MG63 (cell line): ENCODE measurements around the gene CCDC9B. TPM values are rescaled to one million over a fixed set of nuclear protein-coding genes. Genes with fewer than 3 reads are reported as not detected.

Source experiments
- DNase-seq: peaks from one replicate; pipeline ENCODE4 v3.0.0-alpha.2; 2020
- H3K27me3 ChIP-seq: fragments of 250-450 bp; sonication (Bioruptor Pico); 2 replicates; pipeline ENCODE4 v1.5.1; 2020; ENCODE audit warnings: mild to moderate bottlenecking, moderate library complexity
- H3K36me3 ChIP-seq: fragments of 250-450 bp; sonication (Bioruptor Pico); 2 replicates; pipeline ENCODE4 v1.5.1; 2020; ENCODE audit warnings: mild to moderate bottlenecking, moderate library complexity
- H3K4me3 ChIP-seq: fragments of 250-450 bp; sonication (Bioruptor Pico); 2 replicates; pipeline ENCODE4 v1.5.1; 2020; ENCODE audit warnings: mild to moderate bottlenecking, moderate library complexity
- H3K9me3 ChIP-seq: fragments of 250-450 bp; sonication (Bioruptor Pico); 2 replicates; pipeline ENCODE4 v1.5.1; 2020; ENCODE audit warnings: mild to moderate bottlenecking, moderate library complexity
- total RNA-seq: library from RNA; depleted of rRNA; stranded (reverse); fragments of >200 nt; shearing (Covaris generic); gene quantifications from 2 replicates; pipeline ENCODE4 v1.2.3, GENCODE V29; 2014; ENCODE audit warnings: low replicate concordance

CCDC9B gene
- total RNA-seq, 1 experiment from 2014 or later: 8.2 TPM

DNA sequence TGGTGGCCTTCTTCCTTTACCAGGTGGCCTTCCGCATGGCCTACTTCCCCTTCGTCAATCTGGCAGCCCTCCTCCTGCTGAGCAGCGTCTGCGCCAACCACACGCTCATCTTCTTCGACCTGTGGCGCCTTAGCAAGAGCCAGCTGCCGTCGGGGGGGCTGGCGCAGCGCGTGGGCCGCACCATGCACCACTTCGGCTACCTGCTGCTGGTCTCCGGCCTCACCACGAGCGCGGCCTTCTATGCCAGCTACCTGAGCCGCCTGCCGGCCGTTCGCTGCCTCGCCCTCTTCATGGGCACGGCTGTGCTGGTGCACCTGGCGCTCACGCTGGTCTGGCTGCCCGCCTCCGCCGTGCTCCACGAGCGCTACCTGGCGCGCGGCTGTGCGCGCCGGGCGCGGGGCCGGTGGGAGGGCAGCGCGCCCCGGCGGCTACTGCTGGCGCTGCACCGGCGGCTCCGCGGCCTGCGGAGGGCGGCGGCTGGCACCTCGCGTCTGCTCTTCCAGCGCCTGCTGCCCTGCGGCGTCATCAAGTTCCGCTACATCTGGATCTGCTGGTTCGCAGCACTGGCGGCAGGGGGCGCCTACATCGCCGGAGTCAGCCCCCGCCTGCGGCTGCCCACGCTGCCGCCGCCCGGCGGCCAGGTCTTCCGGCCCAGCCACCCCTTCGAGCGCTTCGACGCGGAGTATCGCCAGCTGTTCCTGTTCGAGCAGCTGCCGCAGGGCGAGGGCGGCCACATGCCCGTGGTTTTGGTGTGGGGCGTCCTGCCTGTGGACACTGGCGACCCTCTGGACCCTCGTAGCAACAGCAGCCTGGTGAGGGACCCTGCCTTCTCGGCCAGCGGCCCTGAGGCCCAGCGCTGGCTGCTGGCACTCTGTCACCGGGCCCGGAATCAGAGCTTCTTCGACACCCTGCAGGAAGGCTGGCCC lies 27.2 kb upstream of the CCDC9B start:
- Histone ChIP-seq H3K9me3 (no peaks in the 10 kb centered on the region), H3K36me3 (no peaks in the 10 kb centered on the region), H3K27me3 (no peaks in the 10 kb centered on the region), H3K4me3 (no peak overlapping the region)
- DNase-seq: peak; percentile 75

DNA sequence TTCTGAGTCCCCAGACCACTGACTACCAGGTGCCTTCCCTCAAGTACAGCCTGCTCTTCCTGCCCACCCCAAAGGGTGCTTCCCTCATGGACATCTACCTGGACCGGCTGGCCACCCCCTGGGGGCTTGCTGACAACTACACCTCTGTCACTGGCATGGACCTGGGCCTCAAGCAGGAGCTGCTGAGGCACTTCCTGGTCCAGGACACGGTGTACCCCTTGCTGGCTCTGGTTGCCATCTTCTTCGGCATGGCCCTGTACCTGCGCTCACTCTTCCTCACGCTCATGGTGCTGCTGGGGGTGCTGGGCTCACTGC lies 26.6 kb upstream of the CCDC9B start:
- no peak for DNase-seq
- Histone ChIP-seq H3K27me3 (no peaks in the 10 kb centered on the region), H3K9me3 (no peaks in the 10 kb centered on the region), H3K36me3 (no peaks in the 10 kb centered on the region), H3K4me3 (no peak overlapping the region)

DNA sequence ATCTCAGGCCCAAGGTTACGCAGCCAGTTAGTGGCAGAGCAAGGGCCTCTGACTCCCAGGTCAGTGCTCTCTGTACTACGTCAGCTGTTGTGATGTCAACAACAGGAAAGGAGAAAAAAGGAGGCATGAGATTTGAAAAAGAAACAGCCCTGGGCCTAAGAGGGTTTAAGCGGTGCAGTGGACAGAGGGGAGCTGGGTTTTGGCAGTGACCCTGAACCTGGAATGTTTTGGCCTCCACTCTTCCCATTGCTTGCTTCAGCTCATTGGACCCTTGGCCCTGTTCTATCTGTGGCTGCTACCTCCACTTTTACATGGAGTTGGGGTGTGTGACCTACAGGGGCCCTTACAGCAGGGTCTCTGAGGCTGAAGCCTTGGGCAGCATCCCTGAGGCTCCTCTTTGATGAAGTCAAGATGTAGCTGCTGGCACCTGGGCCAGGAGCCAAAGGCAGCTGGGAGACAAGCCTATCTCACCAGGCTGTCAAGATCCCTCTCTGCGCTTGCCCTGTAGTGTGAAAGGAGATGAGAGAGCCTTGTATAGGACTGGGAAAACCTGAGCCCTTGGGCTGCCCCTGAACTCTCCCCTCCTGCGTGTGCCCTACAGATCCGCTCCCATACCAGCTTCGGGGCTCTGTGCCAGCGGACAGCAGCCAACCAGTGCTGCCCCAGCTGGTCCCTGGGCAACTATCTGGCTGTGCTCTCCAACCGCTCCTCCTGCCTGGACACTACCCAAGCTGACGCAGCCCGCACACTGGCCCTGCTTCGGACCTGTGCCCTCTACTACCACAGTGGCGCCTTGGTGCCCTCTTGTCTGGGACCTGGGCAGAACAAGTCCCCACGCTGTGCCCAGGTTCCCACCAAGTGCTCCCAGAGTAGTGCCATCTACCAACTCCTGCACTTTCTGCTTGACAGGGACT lies 26.0 kb upstream of the CCDC9B start:
- DNase-seq: peak; percentile 74
- Histone ChIP-seq H3K9me3 (no peaks in the 10 kb centered on the region), H3K36me3 (no peaks in the 10 kb centered on the region)

GRCh38 chr15:40365624-40366456 lies 25.1 kb upstream of the CCDC9B start:
- DNase-seq: no peak
- no peaks in the 10 kb centered on the region for H3K27me3 ChIP-seq
- H3K36me3 ChIP-seq: no peaks in the 10 kb centered on the region
- no peaks in the 10 kb centered on the region for H3K9me3 ChIP-seq
- H3K4me3 ChIP-seq: no peak overlapping the region

More for the DNA sequence above, 26.0 kb upstream of the CCDC9B start:
- Histone ChIP-seq H3K27me3 (no peaks in the 10 kb centered on the region), H3K4me3 (no peak overlapping the region)

DNA sequence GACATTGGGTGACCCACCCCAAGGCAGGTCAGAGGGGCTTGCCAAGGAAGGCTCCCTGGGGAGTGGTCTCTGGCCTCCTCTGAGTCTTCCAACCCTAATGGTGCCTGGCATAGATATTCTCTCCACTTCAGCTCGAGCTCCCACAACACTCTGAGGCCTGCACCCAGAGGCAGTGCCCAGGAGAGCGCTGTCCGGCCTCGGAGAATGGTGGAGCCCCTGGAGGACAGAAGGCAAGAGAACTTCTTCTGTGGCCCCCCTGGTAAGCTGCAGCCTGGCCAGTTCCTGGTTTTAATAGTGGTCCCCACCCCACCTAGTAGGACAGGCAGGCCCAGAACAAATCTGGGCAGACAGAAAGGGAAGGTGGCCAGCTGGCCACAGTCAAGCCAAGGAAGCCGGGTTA lies 24.3 kb upstream of the CCDC9B start:
- Histone ChIP-seq H3K9me3 (no peaks in the 10 kb centered on the region), H3K4me3 (no peak overlapping the region), H3K36me3 (no peaks in the 10 kb centered on the region), H3K27me3 (no peaks in the 10 kb centered on the region)
- DNase-seq: no peak

DNA sequence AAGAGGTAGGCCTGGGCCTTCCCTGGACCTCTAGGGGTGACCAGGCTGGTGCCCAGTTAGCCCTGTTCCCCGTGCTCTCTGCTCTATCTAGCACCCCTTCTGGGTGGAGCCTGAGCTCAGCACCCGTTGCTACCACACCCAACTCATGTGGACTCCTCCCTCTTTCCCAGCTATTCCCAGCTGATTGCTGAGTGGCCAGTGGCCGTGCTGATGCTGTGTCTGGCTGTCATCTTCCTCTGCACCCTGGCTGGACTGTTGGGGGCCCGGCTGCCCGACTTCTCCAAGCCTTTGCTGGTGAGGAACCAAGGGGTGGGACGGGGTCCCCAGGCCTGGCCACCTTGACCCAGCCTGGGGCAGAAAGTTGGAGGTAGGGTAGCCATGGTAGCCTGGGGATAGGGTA lies 23.5 kb upstream of the CCDC9B start:
- no peak for DNase-seq
- Histone ChIP-seq H3K36me3 (no peaks in the 10 kb centered on the region), H3K4me3 (no peak overlapping the region), H3K27me3 (no peaks in the 10 kb centered on the region), H3K9me3 (no peaks in the 10 kb centered on the region)

DNA sequence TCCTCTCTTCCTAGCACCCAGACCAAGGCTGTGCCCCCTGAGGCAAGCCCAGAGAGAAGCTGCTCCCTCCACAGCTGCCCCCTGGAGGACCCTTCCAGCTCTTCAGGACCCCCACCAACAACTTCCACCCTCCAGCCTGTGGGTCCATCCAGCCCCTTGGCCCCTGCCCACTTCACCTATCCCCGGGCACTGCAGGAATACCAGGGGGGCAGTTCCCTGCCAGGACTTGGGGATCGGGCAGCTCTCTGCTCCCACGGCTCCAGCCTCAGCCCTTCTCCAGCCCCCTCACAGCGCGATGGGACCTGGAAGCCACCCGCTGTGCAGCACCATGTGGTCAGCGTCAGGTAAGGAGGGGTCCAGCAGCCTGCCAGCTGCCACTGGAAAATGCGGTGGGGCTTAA lies 22.9 kb upstream of the CCDC9B start:
- Histone ChIP-seq H3K9me3 (no peaks in the 10 kb centered on the region), H3K4me3 (no peak overlapping the region), H3K36me3 (no peaks in the 10 kb centered on the region), H3K27me3 (no peaks in the 10 kb centered on the region)
- DNase-seq: no peak

GRCh38 chr15:40361640-40362039 lies 20.9 kb upstream of the CCDC9B start:
- DNase-seq: no peak
- Histone ChIP-seq H3K27me3 (no peaks in the 10 kb centered on the region), H3K4me3 (no peak overlapping the region), H3K36me3 (no peaks in the 10 kb centered on the region), H3K9me3 (no peaks in the 10 kb centered on the region)

GRCh38 chr15:40360015-40360414 lies 19.3 kb upstream of the CCDC9B start:
- no peak overlapping the region for H3K4me3 ChIP-seq
- no peak for DNase-seq
- H3K27me3 ChIP-seq: no peaks in the 10 kb centered on the region
- H3K36me3 ChIP-seq: no peaks in the 10 kb centered on the region
- H3K9me3 ChIP-seq: no peaks in the 10 kb centered on the region

DNA sequence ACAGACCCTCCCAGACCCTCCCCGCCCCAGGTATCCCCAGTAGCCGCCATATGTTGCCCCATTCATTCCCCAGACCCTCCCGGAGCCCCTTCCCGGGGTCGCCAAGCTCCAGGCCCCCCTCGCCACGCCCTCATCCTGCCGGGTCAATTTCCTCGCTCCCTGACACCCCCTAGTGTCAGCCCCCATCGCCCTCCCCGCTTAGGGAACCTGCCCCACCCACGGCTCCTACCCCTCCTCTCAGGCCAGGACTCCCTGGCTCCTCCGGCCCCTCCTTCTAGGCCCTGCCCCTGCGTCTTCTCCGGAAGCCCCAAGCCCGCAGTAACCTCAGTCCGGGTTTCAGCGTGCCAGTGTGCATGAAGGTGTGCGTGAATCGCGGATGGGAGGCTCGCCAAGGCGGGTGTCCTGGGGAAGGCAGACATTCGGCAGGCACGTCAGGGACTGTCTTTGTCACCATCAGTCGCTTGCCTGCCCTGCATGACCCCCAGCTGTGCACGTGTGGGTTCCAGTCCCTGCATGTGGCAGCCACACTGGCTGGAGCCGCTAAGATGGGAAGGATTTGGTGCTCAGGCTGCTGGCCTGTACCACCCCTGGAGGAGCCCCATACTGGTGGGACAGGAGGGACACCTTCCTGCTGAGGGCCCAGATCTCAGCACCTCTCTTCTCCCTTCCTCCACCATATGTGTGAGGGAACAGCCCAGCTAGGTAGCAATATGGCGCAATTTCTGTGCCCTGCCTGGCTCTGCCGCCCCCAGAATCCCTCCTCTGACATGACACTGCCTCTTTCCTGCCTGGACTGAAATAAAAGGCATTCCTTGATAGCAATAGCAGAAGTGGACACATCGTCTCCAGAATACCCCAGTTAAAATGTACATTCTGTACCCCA lies 18.0 kb upstream of the CCDC9B start:
- Histone ChIP-seq H3K4me3 (peak overlapping the region; percentile 52), H3K27me3 (no peaks in the 10 kb centered on the region), H3K36me3 (no peaks in the 10 kb centered on the region), H3K9me3 (no peaks in the 10 kb centered on the region)
- peak; percentile 27 for DNase-seq

GRCh38 chr15:40357723-40358470 lies 17.2 kb upstream of the CCDC9B start, which contains the start of gene DISP2:
DISP2 (plus strand) TSS chr15:40358219; CDS start chr15:40358322, 103 bp downstream.
- Histone ChIP-seq H3K4me3 (peak within 1 kb of the TSS; percentile 52), H3K36me3 (no peaks in the 10 kb centered on the region), H3K9me3 (no peaks in the 10 kb centered on the region), H3K27me3 (no peaks in the 10 kb centered on the region)
- peak; percentile 78 for DNase-seq

DNA sequence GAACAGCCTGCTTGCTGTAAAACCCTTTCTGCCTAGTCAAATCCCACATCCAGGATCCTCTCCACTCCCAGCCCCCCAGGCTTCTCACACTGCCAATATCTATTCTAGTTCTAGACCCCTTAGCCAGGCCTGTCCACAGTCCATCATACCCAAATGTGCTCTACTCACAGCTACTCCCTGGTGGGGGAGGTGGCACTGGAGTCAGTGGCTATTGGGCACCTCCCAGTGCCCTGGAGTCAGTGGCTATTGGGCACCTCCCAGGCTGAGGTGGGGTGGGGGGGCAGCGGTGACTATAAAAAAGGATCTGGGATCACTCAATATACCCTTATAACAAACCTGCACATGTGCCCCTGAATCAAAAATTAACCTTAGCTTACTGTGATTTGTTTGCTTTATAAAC lies 16.5 kb upstream of the CCDC9B start:
- DNase-seq: no peak

GRCh38 chr15:40355976-40356585 lies 15.3 kb upstream of the CCDC9B start:
- Histone ChIP-seq H3K36me3 (no peaks in the 10 kb centered on the region), H3K9me3 (no peaks in the 10 kb centered on the region), H3K27me3 (no peaks in the 10 kb centered on the region), H3K4me3 (no peak overlapping the region)
- DNase-seq: no peak

More for the DNA sequence above, 16.5 kb upstream of the CCDC9B start:
- H3K9me3 ChIP-seq: no peaks in the 10 kb centered on the region
- H3K4me3 ChIP-seq: no peak overlapping the region
- no peaks in the 10 kb centered on the region for H3K36me3 ChIP-seq
- H3K27me3 ChIP-seq: no peaks in the 10 kb centered on the region

DNA sequence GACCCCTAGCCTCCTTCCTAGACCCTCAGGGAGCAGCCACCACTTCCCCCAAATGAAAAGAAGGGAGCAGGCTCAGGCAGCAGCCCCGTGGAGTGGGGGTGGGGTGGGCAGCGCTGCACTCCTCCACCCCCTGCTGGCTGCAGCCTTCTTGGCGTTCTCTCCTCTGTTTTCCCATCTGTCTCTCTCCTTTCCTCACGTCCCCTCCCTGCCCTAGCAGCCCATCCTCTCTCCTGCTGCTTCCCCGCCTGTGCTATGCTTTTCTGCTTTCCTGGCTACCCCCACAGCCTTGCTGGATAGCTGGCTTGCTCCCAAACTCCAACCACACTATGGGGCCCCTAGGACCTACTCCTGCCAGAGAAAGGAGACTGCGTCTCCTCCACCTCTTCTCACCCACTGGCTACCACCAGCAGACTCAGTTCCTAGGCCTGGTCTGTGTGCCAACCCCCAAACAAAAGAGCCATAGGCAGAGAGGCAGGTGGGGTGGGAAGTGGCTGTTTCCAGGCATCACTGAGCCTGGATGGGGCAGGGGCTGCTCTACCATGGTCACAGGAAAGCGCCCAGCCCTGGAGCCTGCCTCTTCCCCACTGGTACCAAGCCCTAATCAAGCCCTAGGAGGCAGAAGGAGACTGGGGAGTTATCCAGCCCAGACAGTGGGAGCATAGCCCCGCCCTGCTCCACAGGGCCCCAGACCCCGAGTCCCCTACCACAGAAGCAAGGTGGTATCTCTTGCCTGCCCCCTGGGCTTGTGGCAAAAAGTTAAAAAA lies 13.9 kb upstream of the CCDC9B start:
- Histone ChIP-seq H3K9me3 (no peaks in the 10 kb centered on the region), H3K4me3 (no peak overlapping the region), H3K27me3 (no peaks in the 10 kb centered on the region), H3K36me3 (no peaks in the 10 kb centered on the region)
- DNase-seq: no peak
